Mucosa of stomach (tissue), 1 donor: Measurements from ENCODE around the gene CTSO.
A peak's percentile ranks its signal among the peaks of the same experiment; 100 is the strongest.

Source experiments
- H3K27me3 ChIP-seq: one replicate; pipeline ENCODE4 v1.7.0; 2013; ENCODE audit warnings: mild to moderate bottlenecking, low read length; ENCODE audit not compliant: control insufficient read depth, insufficient read depth
- H3K36me3 ChIP-seq: one replicate; pipeline ENCODE4 v1.7.0; 2013; ENCODE audit warnings: low read length; ENCODE audit not compliant: control insufficient read depth, insufficient read depth
- H3K4me1 ChIP-seq: one replicate; pipeline ENCODE4 v1.7.0; 2013; ENCODE audit warnings: mild to moderate bottlenecking, low read length; ENCODE audit not compliant: control insufficient read depth, insufficient read depth
- H3K4me3 ChIP-seq: one replicate; pipeline ENCODE4 v1.7.0; 2013; ENCODE audit warnings: low read length
- H3K9ac ChIP-seq: one replicate; pipeline ENCODE4 v1.7.0; 2013; ENCODE audit warnings: mild to moderate bottlenecking, low read length, moderate library complexity
- H3K9me3 ChIP-seq: one replicate; pipeline ENCODE4 v1.7.0; 2013; ENCODE audit warnings: mild to moderate bottlenecking, low read length, moderate library complexity; ENCODE audit not compliant: control insufficient read depth
- donor health status: Pancreatic carcinoma.

The CTSO gene

DNA sequence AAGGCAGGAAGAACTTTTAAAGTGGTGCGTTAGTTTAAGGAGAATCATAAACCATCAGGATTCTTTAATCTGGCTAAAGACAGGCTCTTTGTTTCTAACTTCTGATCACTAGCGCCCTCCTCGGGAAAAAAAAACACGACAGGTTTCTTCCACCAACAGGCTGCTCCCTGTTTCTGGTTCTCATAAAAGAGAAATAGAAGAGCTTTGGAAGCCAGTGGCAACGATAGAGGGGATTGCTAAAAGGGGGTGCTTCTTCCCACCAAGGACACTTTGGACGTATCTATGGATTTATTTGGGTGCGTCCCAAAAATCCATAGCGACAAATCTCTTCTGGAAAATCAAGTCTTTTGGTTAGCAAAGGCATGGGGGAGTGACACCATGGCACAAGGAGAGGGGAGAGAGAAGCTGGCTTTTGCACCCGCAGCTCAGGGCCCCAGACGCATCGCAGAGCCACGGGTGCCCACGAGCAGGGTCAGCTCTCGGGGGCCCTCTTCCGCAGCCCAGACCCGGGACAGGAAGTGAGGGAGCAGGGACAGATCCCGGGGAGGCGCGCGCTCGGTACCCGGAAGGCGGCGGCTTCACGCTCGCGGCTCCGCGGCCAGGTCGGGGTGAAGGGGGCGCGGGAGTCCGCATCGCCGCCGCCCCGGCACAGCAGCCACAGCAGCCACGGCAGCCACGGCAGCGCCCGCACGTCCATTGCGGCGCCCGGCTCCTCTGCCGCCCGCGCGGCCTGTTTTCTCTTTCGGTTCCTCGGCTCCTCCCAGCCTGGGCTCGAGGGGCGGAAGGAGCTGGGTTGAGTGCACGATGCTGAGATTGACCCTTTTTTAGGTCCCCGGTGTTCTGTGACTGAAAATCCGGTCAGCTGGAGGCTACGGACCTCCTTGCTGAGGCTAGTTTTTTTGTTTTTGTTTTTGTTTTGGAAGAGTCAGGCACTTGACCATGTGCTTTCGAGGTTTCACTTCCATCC is at the start of gene CTSO:
Gene CTSO, minus strand, starts transcription at position 716 of the 967 bp plus-strand sequence. Its CDS starts 19 bp downstream, at position 697.
- H3K9ac ChIP-seq, result peak within 1 kb of the TSS; percentile 91

DNA sequence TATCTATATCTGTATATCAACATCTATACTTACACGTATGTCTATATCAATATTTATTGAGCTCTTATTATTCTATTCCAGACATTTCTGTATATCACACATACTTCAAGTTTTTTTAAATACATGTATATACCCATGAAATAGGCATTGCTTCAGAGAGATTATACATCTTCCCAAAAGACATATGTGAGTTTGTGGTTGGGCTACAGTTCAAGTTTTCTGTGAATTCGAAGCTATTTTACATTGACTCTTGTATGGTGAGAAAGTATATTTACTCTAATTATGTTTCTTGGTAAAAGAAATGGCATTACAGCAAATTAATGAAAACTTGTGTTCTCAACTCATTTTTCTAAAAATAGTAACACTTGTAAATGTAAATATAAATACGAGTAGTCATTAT is 46.8 kb upstream of the CTSO start:
- H3K27me3 ChIP-seq, result no peaks in the 10 kb centered on the region
- H3K36me3 ChIP-seq, result no peaks in the 10 kb centered on the region
- no peaks in the 10 kb centered on the region for H3K9me3 ChIP-seq
- H3K9ac ChIP-seq, result no peak overlapping the region
- no peaks in the 10 kb centered on the region for H3K4me1 ChIP-seq
- H3K4me3 ChIP-seq, result no peak overlapping the region

More for the DNA sequence above, at the start of gene CTSO:
- Histone ChIP-seq H3K4me1 (peaks cover 9% of the 10 kb centered on the region), H3K9me3 (no peaks in the 10 kb centered on the region), H3K36me3 (no peaks in the 10 kb centered on the region), H3K4me3 (peak within 1 kb of the TSS; percentile 93), H3K27me3 (no peaks in the 10 kb centered on the region)

DNA sequence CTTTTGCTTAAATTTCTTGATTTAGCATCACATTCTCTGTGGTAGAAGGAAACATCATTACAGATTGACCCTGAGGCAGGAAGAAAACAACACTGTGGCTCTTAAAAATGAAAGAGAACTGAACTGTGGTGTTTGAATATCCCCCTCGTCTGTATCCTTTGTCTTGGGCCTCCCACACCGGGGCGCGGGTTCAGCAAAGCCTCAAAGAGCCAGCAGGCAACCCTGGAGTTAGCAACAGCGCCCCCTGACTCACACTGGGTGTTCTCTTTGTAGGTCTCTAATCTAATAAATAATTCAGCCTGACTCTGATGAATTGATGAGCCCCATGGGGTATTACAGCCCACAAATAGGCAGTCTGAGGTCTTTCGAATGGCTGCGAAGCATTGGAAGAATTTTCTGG is 46.1 kb upstream of the CTSO start:
- H3K4me1 ChIP-seq, result no peaks in the 10 kb centered on the region
- no peak overlapping the region for H3K4me3 ChIP-seq
- H3K9ac ChIP-seq, result no peak overlapping the region
- no peaks in the 10 kb centered on the region for H3K36me3 ChIP-seq
- no peaks in the 10 kb centered on the region for H3K27me3 ChIP-seq
- no peaks in the 10 kb centered on the region for H3K9me3 ChIP-seq

GRCh38 chr4:155995069-155995468 is 41.4 kb upstream of the CTSO start:
- Histone ChIP-seq H3K9me3 (no peaks in the 10 kb centered on the region), H3K27me3 (no peaks in the 10 kb centered on the region), H3K36me3 (no peaks in the 10 kb centered on the region), H3K4me1 (no peaks in the 10 kb centered on the region), H3K4me3 (no peak overlapping the region), H3K9ac (no peak overlapping the region)

DNA sequence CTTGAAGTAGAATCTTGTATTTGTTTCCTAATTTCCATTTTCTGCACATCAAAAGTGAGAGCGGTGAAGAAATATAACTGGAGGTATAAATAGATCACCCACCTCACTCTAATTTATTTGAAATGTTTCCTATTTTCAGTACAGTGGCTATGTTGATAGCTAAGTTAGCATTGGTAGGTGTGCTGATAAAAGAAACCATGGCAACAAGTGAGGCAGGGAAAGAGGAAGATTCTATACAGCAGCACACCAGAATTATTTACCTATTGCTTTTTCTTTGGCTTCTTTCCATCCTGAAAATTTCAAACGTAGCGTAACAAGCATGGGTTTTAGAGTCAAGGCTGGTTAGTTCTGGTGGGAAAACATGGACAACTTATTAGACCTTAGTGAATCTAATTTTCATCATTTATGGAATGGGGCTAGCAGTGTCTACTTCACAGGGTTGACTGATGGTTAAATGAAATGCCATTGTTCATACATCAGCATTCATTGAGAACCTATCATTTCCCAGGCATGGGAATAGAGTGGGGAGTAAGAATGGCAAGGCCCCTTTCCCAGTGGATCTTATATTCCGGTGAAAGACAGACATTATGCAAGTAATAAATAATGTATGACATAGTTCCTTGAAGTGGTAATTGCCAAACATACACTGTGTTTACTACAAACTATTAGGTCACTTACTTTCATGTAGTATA is 30.6 kb upstream of the CTSO start:
- H3K27me3 ChIP-seq, result no peaks in the 10 kb centered on the region
- H3K9me3 ChIP-seq, result no peaks in the 10 kb centered on the region
- no peak overlapping the region for H3K9ac ChIP-seq
- no peaks in the 10 kb centered on the region for H3K36me3 ChIP-seq
- no peaks in the 10 kb centered on the region for H3K4me1 ChIP-seq
- H3K4me3 ChIP-seq, result no peak overlapping the region

- H3K9ac ChIP-seq, result no peak overlapping the region
- no peaks in the 10 kb centered on the region for H3K9me3 ChIP-seq
- no peaks in the 10 kb centered on the region for H3K4me1 ChIP-seq
- H3K36me3 ChIP-seq, result no peaks in the 10 kb centered on the region
- no peaks in the 10 kb centered on the region for H3K27me3 ChIP-seq
- H3K4me3 ChIP-seq, result no peak overlapping the region
Measured at GRCh38 chr4:155982736-155983385, 29.2 kb upstream of the CTSO start.

GRCh38 chr4:155978810-155979209 is 25.1 kb upstream of the CTSO start:
- Histone ChIP-seq H3K36me3 (no peaks in the 10 kb centered on the region), H3K9me3 (no peaks in the 10 kb centered on the region), H3K27me3 (no peaks in the 10 kb centered on the region), H3K4me1 (no peaks in the 10 kb centered on the region), H3K9ac (no peak overlapping the region), H3K4me3 (no peak overlapping the region)

- Histone ChIP-seq H3K36me3 (no peaks in the 10 kb centered on the region), H3K9ac (no peak overlapping the region)
Measured at GRCh38 chr4:155975511-155975910, 21.8 kb upstream of the CTSO start.

GRCh38 chr4:155974996-155975395 is 21.3 kb upstream of the CTSO start:
- no peaks in the 10 kb centered on the region for H3K4me1 ChIP-seq
- H3K4me3 ChIP-seq, result no peak overlapping the region
- H3K9ac ChIP-seq, result no peak overlapping the region
- no peaks in the 10 kb centered on the region for H3K36me3 ChIP-seq
- no peaks in the 10 kb centered on the region for H3K9me3 ChIP-seq
- no peaks in the 10 kb centered on the region for H3K27me3 ChIP-seq

More at GRCh38 chr4:155975511-155975910, 21.8 kb upstream of the CTSO start:
- Histone ChIP-seq H3K4me3 (no peak overlapping the region), H3K9me3 (no peaks in the 10 kb centered on the region), H3K4me1 (no peaks in the 10 kb centered on the region), H3K27me3 (no peaks in the 10 kb centered on the region)

- Histone ChIP-seq H3K36me3 (no peaks in the 10 kb centered on the region), H3K4me1 (no peaks in the 10 kb centered on the region), H3K27me3 (no peaks in the 10 kb centered on the region), H3K9me3 (no peaks in the 10 kb centered on the region), H3K4me3 (no peak overlapping the region), H3K9ac (no peak overlapping the region)
Measured at GRCh38 chr4:155974476-155974749, 20.7 kb upstream of the CTSO start.

DNA sequence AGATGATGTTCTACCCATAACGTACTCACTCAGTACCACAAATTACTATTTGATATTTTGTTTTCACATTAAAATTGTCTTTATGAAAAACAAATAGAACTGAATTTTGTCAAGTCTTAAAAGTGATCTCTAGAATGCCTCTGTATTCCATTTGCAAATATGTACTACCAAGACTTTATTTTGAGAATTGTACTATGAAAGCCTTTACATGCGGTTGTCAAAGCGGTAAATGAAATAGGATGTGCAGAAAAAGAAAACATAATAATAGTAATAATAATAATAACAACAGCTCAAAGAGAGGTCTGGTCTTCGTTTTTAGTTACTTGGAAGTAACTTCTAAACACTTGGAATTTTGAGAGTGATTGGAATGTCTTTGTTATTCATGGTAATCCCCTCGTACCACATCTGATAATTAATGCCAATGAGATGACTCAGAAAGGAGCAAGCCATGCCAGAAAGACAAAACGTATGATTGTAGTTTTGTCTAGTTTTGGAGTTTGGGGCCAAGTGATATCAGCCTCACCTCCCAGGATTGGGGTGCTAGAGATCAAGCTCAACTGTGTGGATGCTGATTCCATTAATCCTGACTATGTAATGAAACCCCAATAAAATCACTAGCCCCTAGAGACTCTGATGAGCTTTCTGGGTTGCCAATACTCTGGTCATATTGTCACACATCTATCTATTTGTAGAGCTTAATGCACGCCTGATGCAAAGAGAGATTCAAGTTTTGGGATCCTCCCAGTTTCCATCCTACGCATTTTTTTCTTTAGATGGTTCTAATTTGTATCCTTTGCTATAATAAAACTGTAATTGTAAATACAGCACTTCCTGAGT is 20.2 kb upstream of the CTSO start:
- no peaks in the 10 kb centered on the region for H3K27me3 ChIP-seq
- no peaks in the 10 kb centered on the region for H3K36me3 ChIP-seq
- no peak overlapping the region for H3K4me3 ChIP-seq
- no peaks in the 10 kb centered on the region for H3K4me1 ChIP-seq
- H3K9ac ChIP-seq, result no peak overlapping the region
- H3K9me3 ChIP-seq, result no peaks in the 10 kb centered on the region
